ENCODE measurements around the gene GNAI2. TPM values are rescaled to one million over a fixed set of nuclear protein-coding genes. Genes with fewer than 3 reads are reported as not detected.

The GNAI2 gene
- polyA plus RNA-seq, 1 of the 3 experiments (the other 2 are of a cell fraction), result 649 TPM

DNA sequence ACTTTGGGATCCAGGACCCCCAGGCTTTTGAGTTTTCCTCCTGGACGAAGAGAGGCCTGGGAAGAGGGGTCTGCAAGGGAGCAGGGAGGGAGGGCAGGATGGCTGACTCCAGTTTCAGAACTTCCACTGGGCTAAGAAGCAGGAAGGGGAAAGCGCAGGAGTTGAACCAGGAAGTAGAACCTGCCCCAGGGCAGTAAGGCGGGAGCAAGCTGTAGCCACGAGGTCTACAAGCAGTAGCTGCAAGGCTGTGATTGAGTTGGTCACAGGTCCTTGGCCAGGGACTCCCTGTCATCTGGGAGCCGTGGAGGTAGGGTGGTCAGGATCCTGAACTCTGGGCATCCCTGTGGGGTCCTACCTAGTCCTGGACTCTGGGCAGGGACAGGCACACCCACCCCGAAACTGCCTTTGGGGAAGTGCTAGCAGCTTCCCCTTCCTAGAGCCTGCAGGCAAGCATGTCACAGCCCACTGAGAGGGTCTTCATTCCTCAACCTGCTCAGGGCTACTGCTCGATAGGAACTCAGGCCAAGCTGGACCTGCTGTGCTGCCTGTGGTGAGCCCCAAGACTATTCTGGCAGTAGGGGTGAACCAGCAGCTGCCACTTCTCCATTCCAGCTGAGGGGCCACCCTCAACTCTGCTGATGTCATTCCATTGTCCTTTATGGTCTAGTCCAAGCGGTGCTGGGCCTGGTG, 5.8 kb upstream of the GNAI2 start:
- Histone ChIP-seq H3K9ac (no peak overlapping the region), H3K36me3 (replicated peaks in 1 of 2; ENCODE audit: control insufficient read depth in 1 of 2, insufficient read depth in 2 of 2, low read length in 1 of 2) (no peaks in the 10 kb centered on the region), H3K4me3 (ENCODE audit: low read depth in 2 of 2, low read length in 1 of 2) (no peak overlapping the region), H3K79me2 (ENCODE audit: insufficient read depth) (no peaks in the 10 kb centered on the region), H3K4me2 (no peak overlapping the region), H4K20me1 (ENCODE audit: insufficient read depth) (no peaks in the 10 kb centered on the region), H2AFZ (ENCODE audit: low read depth) (no peak overlapping the region), H3K27ac (ENCODE audit: low read depth in 2 of 2, low read length in 1 of 2) (no peak overlapping the region), H3F3A (replicated peaks; ENCODE audit: insufficient read depth) (peaks cover 3% of the 10 kb centered on the region), H3K9me3 (no peaks in the 10 kb centered on the region), H3K27me3 (ENCODE audit: insufficient read depth) (no peaks in the 10 kb centered on the region), H3K9me2 (no peaks in the 10 kb centered on the region), H3K4me1 (ENCODE audit: control insufficient read depth in 1 of 2, insufficient read depth in 2 of 2, low read depth in 1 of 2, low read length in 1 of 2) (peaks cover 0 to 9% of the 10 kb centered on the region in 2 experiments; a peak in 1 of 4 replicates)
- ChIA-PET CTCF (interaction anchor here (1.1 to 61.6 kb wide), 5 partner anchors 18 to 383 kb away, joined by 3 to 1375 read pairs (median 91); partner anchors contain the start of genes GNAI2, GNAT1 and LSMEM2), POLR2A (interaction anchor here (0.9 kb wide), 1 partner anchor 30 kb away, joined by 4 read pairs; no protein-coding TSS in a partner anchor)
- TF ChIP-seq NFIC (IDR thresholded peaks at IDR 0.05; ENCODE audit: borderline replicate concordance), result no peak
- TF ChIP-seq TAF1 (IDR thresholded peaks at IDR 0.05; ENCODE audit: borderline replicate concordance, low read depth, low read length), result no peak
- no peak for TF ChIP-seq POLR2AphosphoS5 (IDR thresholded peaks at IDR 0.05; ENCODE audit: low read depth, low read length)
- TF ChIP-seq EP300 (IDR thresholded peaks at IDR 0.05; ENCODE audit: borderline replicate concordance in 1 of 2, low read depth in 1 of 2, low read length in 1 of 2), result no peak
- TF ChIP-seq TCF12 (IDR thresholded peaks at IDR 0.05), result no peak
- TF ChIP-seq, protein P1, sequence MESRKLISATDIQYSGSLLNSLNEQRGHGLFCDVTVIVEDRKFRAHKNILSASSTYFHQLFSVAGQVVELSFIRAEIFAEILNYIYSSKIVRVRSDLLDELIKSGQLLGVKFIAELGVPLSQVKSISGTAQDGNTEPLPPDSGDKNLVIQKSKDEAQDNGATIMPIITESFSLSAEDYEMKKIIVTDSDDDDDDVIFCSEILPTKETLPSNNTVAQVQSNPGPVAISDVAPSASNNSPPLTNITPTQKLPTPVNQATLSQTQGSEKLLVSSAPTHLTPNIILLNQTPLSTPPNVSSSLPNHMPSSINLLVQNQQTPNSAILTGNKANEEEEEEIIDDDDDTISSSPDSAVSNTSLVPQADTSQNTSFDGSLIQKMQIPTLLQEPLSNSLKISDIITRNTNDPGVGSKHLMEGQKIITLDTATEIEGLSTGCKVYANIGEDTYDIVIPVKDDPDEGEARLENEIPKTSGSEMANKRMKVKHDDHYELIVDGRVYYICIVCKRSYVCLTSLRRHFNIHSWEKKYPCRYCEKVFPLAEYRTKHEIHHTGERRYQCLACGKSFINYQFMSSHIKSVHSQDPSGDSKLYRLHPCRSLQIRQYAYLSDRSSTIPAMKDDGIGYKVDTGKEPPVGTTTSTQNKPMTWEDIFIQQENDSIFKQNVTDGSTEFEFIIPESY (IDR thresholded peaks at IDR 0.05; ENCODE audit: borderline replicate concordance, low read depth), result no peak
- TF ChIP-seq, protein P2, sequence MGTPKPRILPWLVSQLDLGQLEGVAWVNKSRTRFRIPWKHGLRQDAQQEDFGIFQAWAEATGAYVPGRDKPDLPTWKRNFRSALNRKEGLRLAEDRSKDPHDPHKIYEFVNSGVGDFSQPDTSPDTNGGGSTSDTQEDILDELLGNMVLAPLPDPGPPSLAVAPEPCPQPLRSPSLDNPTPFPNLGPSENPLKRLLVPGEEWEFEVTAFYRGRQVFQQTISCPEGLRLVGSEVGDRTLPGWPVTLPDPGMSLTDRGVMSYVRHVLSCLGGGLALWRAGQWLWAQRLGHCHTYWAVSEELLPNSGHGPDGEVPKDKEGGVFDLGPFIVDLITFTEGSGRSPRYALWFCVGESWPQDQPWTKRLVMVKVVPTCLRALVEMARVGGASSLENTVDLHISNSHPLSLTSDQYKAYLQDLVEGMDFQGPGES (IDR thresholded peaks at IDR 0.05; ENCODE audit: low read depth, low read length), result no peak
- TF ChIP-seq, protein P3, sequence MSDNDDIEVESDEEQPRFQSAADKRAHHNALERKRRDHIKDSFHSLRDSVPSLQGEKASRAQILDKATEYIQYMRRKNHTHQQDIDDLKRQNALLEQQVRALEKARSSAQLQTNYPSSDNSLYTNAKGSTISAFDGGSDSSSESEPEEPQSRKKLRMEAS (IDR thresholded peaks at IDR 0.05; ENCODE audit: low read depth), result no peak
- TF ChIP-seq, protein P4, sequence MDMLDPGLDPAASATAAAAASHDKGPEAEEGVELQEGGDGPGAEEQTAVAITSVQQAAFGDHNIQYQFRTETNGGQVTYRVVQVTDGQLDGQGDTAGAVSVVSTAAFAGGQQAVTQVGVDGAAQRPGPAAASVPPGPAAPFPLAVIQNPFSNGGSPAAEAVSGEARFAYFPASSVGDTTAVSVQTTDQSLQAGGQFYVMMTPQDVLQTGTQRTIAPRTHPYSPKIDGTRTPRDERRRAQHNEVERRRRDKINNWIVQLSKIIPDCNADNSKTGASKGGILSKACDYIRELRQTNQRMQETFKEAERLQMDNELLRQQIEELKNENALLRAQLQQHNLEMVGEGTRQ (IDR thresholded peaks at IDR 0.05; ENCODE audit: borderline replicate concordance, low read depth, low read length), result no peak
- TF ChIP-seq SMC3 (IDR thresholded peaks at IDR 0.05; ENCODE audit: low read depth, low read length), result no peak
- TF ChIP-seq CHD2 (IDR thresholded peaks at IDR 0.05; ENCODE audit: low read length, partially characterized antibody), result no peak
- no peak for TF ChIP-seq FOXM1 (IDR thresholded peaks at IDR 0.05; ENCODE audit: low read depth)
- no peak for TF ChIP-seq MEF2A (IDR thresholded peaks at IDR 0.05; ENCODE audit: borderline replicate concordance, low read depth)
- TF ChIP-seq, protein P5, sequence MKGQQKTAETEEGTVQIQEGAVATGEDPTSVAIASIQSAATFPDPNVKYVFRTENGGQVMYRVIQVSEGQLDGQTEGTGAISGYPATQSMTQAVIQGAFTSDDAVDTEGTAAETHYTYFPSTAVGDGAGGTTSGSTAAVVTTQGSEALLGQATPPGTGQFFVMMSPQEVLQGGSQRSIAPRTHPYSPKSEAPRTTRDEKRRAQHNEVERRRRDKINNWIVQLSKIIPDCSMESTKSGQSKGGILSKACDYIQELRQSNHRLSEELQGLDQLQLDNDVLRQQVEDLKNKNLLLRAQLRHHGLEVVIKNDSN (IDR thresholded peaks at IDR 0.05; ENCODE audit: borderline replicate concordance, low read depth), result no peak
- no peak for TF ChIP-seq MXI1 (IDR thresholded peaks at IDR 0.05; ENCODE audit: low read depth, low read length)
- no peak for TF ChIP-seq FOXJ3 (CRISPR knock-in tag; IDR thresholded peaks at IDR 0.05)
- TF ChIP-seq JUND (IDR thresholded peaks at IDR 0.05), result no peak
- TF ChIP-seq NRF1 (IDR thresholded peaks at IDR 0.05; ENCODE audit: low read depth, low read length), result no peak
- TF ChIP-seq TEAD4 (IDR thresholded peaks at IDR 0.05; ENCODE audit: borderline replicate concordance, insufficient read depth), result no peak
- TF ChIP-seq, protein P6, sequence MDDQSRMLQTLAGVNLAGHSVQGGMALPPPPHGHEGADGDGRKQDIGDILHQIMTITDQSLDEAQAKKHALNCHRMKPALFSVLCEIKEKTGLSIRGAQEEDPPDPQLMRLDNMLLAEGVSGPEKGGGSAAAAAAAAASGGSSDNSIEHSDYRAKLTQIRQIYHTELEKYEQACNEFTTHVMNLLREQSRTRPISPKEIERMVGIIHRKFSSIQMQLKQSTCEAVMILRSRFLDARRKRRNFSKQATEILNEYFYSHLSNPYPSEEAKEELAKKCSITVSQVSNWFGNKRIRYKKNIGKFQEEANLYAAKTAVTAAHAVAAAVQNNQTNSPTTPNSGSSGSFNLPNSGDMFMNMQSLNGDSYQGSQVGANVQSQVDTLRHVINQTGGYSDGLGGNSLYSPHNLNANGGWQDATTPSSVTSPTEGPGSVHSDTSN (IDR thresholded peaks at IDR 0.05), result no peak
- 91% methylated on average over 3 of the region's 8 CpGs for WGBS (ENCODE audit: low lambda C conversion rate)
- no peak for DNase-seq
